ENCODE measurements around the gene TRAPPC1.
"Not testable (repeated sequence)": the region's sequence is repeated elsewhere in the genome, so short reads cannot be mapped to it uniquely, and the experiment has no call there.

Gene TRAPPC1

GRCh38 chr17:7931709-7932482, at the start of gene TRAPPC1, which contains the start of gene CNTROB:
TSS of gene TRAPPC1 (minus strand) at chr17:7931946. CDS start at chr17:7931829, 117 bp downstream.
TSS of gene CNTROB (plus strand) at chr17:7932206. CDS start at chr17:7933080, 874 bp downstream.
- peak; percentile 93 for DNase-seq

GRCh38 chr17:7977805-7978204, 46.1 kb upstream of the TRAPPC1 start:
- DNase-seq = no peak

- DNase-seq = no peak
Observed at GRCh38 chr17:7977039-7977438, 45.3 kb upstream of the TRAPPC1 start.

- DNase-seq = no peak
Observed at GRCh38 chr17:7974638-7975131, 42.9 kb upstream of the TRAPPC1 start.

GRCh38 chr17:7972131-7972785, 40.5 kb upstream of the TRAPPC1 start:
- DNase-seq = no peak

- DNase-seq = no peak
Observed at GRCh38 chr17:7971651-7972050, 39.9 kb upstream of the TRAPPC1 start.

GRCh38 chr17:7969433-7969832, 37.7 kb upstream of the TRAPPC1 start:
- DNase-seq = no peak

- no peak for DNase-seq
Observed at GRCh38 chr17:7967751-7968150, 36.0 kb upstream of the TRAPPC1 start.

GRCh38 chr17:7961421-7961820, 29.7 kb upstream of the TRAPPC1 start:
- no peak for DNase-seq

- no peak for DNase-seq
Observed at GRCh38 chr17:7959503-7960253, 27.9 kb upstream of the TRAPPC1 start.

- no peak for DNase-seq
Observed at GRCh38 chr17:7956228-7956965, 24.7 kb upstream of the TRAPPC1 start.

- no peak for DNase-seq
Observed at GRCh38 chr17:7955414-7956227, 23.9 kb upstream of the TRAPPC1 start.

- DNase-seq = not testable (repeated sequence)
Observed at GRCh38 chr17:7953266-7953665, 21.5 kb upstream of the TRAPPC1 start.

GRCh38 chr17:7951143-7951792, 19.5 kb upstream of the TRAPPC1 start:
- no peak for DNase-seq

- DNase-seq = no peak
Observed at GRCh38 chr17:7950578-7950977, 18.8 kb upstream of the TRAPPC1 start.

- no peak for DNase-seq
Observed at GRCh38 chr17:7947651-7948050, 15.9 kb upstream of the TRAPPC1 start.

- no peak for DNase-seq
Observed at GRCh38 chr17:7946441-7946840, 14.7 kb upstream of the TRAPPC1 start.

GRCh38 chr17:7945651-7946050, 13.9 kb upstream of the TRAPPC1 start:
- no peak for DNase-seq

GRCh38 chr17:7944326-7944725, 12.6 kb upstream of the TRAPPC1 start:
- no peak for DNase-seq

- no peak for DNase-seq
Observed at GRCh38 chr17:7943291-7943690, 11.5 kb upstream of the TRAPPC1 start.

- DNase-seq = no peak
Observed at GRCh38 chr17:7940743-7941142, 9.0 kb upstream of the TRAPPC1 start.
